ENCODE measurements around the gene SMIM36. TPM values are rescaled to one million over a fixed set of nuclear protein-coding genes. Genes with fewer than 3 reads are reported as not detected.

SMIM36 gene
- total RNA-seq, 1 donor from 2014 or later = not detected

GRCh38 chr17:55417411-55418268 lies 93.6 kb downstream of the SMIM36 start:
- ATAC-seq (no peak), DNase-seq (no peak)
- peaks cover 9% of the 10 kb centered on the region for H3K36me3 ChIP-seq
- no peaks in the 10 kb centered on the region for H3K27me3 ChIP-seq (ENCODE audit: low read depth)
- H3K4me3 ChIP-seq = no peak overlapping the region
- peaks cover 29% of the 10 kb centered on the region for H3K4me1 ChIP-seq
- TF ChIP-seq, protein P1, sequence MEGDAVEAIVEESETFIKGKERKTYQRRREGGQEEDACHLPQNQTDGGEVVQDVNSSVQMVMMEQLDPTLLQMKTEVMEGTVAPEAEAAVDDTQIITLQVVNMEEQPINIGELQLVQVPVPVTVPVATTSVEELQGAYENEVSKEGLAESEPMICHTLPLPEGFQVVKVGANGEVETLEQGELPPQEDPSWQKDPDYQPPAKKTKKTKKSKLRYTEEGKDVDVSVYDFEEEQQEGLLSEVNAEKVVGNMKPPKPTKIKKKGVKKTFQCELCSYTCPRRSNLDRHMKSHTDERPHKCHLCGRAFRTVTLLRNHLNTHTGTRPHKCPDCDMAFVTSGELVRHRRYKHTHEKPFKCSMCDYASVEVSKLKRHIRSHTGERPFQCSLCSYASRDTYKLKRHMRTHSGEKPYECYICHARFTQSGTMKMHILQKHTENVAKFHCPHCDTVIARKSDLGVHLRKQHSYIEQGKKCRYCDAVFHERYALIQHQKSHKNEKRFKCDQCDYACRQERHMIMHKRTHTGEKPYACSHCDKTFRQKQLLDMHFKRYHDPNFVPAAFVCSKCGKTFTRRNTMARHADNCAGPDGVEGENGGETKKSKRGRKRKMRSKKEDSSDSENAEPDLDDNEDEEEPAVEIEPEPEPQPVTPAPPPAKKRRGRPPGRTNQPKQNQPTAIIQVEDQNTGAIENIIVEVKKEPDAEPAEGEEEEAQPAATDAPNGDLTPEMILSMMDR (IDR thresholded peaks at IDR 0.05) = no peak
- no peaks in the 10 kb centered on the region for H3K9me3 ChIP-seq
- intact Hi-C loops (cut with DNase I) = no loop called here
- H3K27ac ChIP-seq = no peak overlapping the region

DNA sequence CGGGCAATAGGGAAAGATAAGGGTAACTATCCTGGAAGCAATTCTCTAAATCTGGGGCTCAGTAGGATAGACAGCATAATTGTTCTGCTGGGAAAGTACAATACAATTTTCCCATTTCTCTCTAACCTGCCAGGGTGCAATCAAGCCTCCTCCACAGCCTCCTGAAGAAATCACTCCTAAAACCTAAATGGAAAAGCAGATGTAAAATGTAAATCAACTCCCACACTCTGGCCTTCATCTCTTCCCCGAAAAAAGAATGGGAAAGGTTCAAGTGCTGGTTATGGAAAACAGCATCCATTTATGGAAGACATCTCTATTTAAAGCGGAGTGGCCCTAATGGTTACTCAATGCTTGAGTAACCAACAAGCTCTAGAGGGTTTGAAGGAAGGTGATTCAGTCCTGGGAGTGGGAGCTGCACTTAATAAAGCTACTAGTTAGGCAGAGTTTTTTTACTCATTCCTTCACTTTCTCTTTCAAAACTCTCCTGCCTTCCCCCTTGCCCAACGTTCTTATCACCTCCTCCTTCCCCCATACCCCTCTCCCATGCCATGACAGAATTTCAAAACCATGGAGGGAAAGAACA lies 94.7 kb downstream of the SMIM36 start:
- Histone ChIP-seq H3K36me3 (peaks cover 18% of the 10 kb centered on the region), H3K27me3 (ENCODE audit: low read depth) (no peaks in the 10 kb centered on the region), H3K27ac (no peak overlapping the region), H3K9me3 (no peaks in the 10 kb centered on the region), H3K4me3 (no peak overlapping the region), H3K4me1 (peaks cover 24% of the 10 kb centered on the region)
- intact Hi-C loops (cut with DNase I) = no loop called here
- no peak for ATAC-seq
- TF ChIP-seq, protein P1 (IDR thresholded peaks at IDR 0.05) = no peak
- no peak for DNase-seq

- H3K36me3 ChIP-seq = peaks cover 22% of the 10 kb centered on the region
- H3K27ac ChIP-seq = no peak overlapping the region
- ATAC-seq = no peak
- TF ChIP-seq, protein P1 (IDR thresholded peaks at IDR 0.05) = no peak
- no peaks in the 10 kb centered on the region for H3K27me3 ChIP-seq (ENCODE audit: low read depth)
- H3K4me3 ChIP-seq = no peak overlapping the region
- H3K4me1 ChIP-seq = peaks cover 24% of the 10 kb centered on the region
- no peaks in the 10 kb centered on the region for H3K9me3 ChIP-seq
- intact Hi-C loops (cut with DNase I) = no loop called here
- no peak for DNase-seq
Observed at GRCh38 chr17:55416000-55416399, 95.3 kb downstream of the SMIM36 start.

GRCh38 chr17:55414983-55415382 lies 96.3 kb downstream of the SMIM36 start:
- TF ChIP-seq, protein P1 (IDR thresholded peaks at IDR 0.05) = no peak
- intact Hi-C loops (cut with DNase I) = no loop called here
- DNase-seq = no peak
- H3K27me3 ChIP-seq (ENCODE audit: low read depth) = no peaks in the 10 kb centered on the region
- H3K4me3 ChIP-seq = no peak overlapping the region
- no peaks in the 10 kb centered on the region for H3K9me3 ChIP-seq
- no peak for ATAC-seq
- H3K4me1 ChIP-seq = peaks cover 14% of the 10 kb centered on the region
- peaks cover 28% of the 10 kb centered on the region for H3K36me3 ChIP-seq
- H3K27ac ChIP-seq = no peak overlapping the region

DNA sequence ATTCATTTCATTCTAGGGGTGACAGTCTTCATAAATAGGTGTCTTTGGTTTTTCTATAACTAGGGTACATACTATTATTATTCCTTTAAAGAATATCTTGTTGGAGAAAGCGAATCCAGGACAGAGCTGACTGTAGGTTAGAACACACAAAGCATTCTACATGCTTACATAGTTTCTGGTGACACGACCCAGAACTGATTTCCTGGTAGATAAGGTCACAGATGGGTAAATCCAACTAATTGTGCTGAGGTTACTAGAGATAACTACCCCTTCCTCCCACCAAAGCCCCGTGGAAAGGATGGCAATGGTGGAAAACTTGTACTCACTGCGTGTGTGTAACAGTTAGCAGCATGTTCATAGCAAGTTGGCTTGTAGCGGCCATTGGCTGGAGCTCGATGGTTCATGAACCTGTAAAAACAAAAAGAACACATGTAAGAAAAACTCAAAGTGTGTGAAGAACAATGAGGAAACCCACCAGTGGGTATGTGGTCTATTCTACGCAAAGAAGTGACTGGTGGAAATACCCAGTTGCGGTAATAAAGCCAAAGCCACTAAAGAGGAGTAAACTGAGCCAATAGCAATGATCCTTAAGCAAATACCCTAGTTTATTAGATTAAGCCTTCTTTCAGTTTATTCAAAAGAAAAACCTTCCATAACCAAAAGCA lies 97.3 kb downstream of the SMIM36 start:
- Histone ChIP-seq H3K4me1 (peaks cover 5% of the 10 kb centered on the region), H3K36me3 (peaks cover 38% of the 10 kb centered on the region), H3K27ac (no peak overlapping the region), H3K4me3 (no peak overlapping the region), H3K9me3 (no peaks in the 10 kb centered on the region), H3K27me3 (ENCODE audit: low read depth) (no peaks in the 10 kb centered on the region)
- TF ChIP-seq, protein P1 (IDR thresholded peaks at IDR 0.05) = no peak
- intact Hi-C loops (cut with DNase I) = no loop called here
- ATAC-seq (no peak), DNase-seq (no peak)
